ENCODE data around the gene S1PR2.
A peak's percentile ranks its signal among the peaks of the same experiment; 100 is the strongest.

The S1PR2 gene

GRCh38 chr19:10230861-10231611, at the start of gene S1PR2:
TSS of gene S1PR2 (minus strand) at chr19:10231331. CDS start at chr19:10224905, 6,426 bp downstream.
- DNase-seq, result peak; percentile 81

DNA sequence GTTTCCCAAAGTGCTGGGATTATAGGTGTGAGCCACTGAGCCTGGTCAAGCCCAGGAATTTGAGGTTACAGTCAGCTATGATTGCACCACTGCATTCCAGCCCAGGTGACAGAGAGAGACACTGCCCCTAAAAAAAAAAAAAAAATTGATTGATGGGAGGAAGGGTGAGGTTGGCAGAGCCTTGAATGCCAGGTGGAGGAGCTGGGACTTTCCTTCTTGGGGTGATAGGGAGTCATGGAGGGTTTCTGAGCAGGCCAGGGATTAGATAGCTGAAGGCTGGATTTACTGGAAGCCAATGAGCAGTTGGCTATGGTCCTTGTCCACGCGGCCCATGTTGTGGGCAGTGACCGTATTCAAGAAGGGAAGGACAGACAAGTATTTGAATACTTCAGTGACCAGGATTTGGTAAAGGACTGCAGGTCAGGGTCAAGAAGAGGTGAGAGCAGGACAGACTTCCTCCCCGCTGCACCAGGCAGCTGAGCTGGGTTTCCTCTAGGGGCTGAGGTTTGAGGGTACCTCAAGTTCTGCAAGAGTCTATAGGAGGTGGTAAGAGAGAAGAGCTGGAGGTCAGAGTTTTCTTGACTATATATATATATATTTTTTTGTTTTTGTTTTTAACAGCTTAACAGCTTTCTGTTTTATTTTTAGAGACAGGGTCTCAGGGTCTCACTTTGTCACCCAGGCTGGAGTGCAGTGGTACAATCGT, 48.8 kb upstream of the S1PR2 start:
- DNase-seq, result no peak

- no peak for DNase-seq
Observed at GRCh38 chr19:10278935-10279334, 47.8 kb upstream of the S1PR2 start.

- no peak for DNase-seq
Observed at GRCh38 chr19:10277795-10278589, 46.9 kb upstream of the S1PR2 start.

- no peak for DNase-seq
Observed at GRCh38 chr19:10274589-10274988, 43.5 kb upstream of the S1PR2 start.

- DNase-seq, result no peak
Observed at GRCh38 chr19:10271543-10272086, 40.5 kb upstream of the S1PR2 start.

DNA sequence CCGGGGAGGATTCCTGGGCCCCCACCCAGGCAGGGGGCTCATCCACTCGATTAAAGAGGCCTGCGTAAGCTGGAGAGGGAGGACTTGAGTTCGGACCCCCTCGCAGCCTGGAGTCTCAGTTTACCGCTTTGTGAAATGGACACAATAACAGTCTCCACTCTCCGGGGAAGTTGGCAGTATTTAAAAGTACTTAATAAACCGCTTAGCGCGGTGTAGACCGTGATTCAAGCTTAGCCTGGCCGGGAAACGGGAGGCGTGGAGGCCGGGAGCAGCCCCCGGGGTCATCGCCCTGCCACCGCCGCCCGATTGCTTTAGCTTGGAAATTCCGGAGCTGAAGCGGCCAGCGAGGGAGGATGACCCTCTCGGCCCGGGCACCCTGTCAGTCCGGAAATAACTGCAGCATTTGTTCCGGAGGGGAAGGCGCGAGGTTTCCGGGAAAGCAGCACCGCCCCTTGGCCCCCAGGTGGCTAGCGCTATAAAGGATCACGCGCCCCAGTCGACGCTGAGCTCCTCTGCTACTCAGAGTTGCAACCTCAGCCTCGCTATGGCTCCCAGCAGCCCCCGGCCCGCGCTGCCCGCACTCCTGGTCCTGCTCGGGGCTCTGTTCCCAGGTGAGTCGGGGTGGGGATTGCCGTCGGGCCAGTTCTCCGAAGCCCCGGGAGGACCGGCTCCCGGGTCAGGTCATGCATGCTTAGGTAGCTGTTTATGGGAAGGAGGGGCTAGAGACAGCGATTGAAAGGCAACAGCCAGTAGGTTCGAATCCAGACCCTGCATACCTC, 39.7 kb upstream of the S1PR2 start, which contains the start of gene ICAM1:
TSS of gene ICAM1 (plus strand) at position 505 of the 779 bp plus-strand sequence. CDS start at position 545, 40 bp downstream.
- peak; percentile 5 for DNase-seq

- no peak for DNase-seq
Observed at GRCh38 chr19:10270180-10270615, 39.1 kb upstream of the S1PR2 start.

- DNase-seq, result peak; percentile 57
Observed at GRCh38 chr19:10269333-10270179, 38.4 kb upstream of the S1PR2 start.

GRCh38 chr19:10268071-10268470, 36.9 kb upstream of the S1PR2 start:
- DNase-seq, result no peak

- no peak for DNase-seq
Observed at GRCh38 chr19:10266706-10267105, 35.6 kb upstream of the S1PR2 start.

- no peak for DNase-seq
Observed at GRCh38 chr19:10262771-10263170, 31.6 kb upstream of the S1PR2 start.

DNA sequence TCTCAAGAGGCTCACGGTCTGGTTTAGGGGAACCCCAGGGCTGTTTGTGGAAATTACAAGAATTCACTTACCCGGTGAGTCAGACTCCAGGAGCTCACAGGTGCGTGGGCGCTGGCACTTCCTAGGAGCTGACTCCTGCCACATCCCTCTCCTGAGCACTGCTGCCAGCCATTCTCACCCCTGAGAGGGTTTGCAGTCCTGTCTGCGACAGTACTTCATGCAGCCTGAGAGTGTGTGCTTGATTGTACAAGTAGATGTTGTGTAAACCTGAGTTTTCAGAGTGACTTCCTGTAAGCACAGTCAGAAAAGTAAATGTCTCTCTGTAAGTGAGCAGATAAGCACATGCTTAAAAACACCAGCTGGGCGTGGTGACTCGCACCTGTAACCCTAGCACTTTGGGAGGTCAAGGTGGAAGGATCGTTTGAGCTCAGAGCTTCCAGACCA, 29.0 kb upstream of the S1PR2 start:
- no peak for DNase-seq

DNA sequence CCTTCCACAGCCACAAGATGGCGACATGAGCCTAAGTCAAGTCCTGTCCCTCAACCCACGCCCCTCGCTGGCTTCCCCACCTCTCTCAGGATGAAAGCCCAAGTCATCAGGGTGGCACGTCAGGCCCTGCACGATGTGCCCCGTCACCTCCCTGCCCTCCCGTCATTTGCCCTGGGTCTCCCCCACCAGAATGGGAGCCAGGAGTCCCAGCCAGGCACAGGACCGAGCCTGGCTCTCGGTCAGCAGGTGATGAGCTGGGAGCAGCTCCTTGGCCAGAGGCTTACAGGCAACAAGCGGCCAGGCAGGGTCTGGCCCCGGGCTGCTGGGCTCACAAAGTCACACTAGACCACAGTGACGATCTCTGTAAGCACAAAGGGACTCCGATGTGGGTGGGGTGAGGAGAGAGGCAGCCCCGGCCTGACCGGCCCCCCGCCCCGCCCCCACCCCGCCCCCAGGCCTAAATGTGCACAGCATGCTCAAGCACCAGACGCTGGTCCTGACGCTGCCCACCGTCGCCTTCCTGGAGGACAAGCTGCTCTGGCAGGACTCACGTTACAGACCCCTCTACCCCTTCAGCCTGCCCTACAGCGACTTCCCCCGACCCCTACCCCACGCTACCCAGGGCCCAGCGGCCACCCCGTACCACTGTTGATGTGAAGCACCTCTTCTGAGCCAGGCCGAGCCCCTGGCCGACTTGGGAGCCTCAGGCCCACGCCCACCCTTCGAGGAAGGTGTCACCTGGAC, 28.2 kb upstream of the S1PR2 start:
- peak; percentile 93 for DNase-seq

DNA sequence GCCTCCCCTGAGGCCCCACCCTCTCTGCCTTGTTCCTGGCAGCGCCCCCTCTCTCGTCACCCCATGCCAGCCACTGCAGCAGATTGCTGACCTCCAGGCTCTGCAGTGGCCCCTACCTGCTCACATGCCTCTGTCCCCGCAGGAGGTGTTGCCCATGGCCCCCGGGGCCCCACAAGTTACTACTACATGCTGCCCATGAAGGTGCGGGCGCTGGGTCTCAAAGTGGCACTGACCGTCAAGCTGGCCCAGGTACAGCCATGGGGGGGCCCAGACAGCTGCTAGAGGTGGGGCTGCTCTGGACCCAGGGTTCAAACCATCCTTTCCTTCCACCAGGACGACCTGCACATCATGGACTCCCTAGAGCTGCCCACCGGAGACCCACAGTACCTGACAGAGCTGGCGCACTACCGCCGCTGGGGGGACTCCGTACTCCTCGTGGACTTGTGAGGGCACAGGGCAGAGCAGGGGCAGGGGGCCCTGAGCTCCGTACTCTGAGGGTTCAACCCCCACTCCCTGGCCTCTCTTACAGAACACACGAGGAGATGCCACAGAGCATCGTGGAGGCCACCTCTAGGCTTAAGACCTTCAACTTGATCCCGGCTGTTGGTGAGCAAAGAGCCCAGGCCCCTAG, 27.1 kb upstream of the S1PR2 start:
- DNase-seq, result no peak

DNA sequence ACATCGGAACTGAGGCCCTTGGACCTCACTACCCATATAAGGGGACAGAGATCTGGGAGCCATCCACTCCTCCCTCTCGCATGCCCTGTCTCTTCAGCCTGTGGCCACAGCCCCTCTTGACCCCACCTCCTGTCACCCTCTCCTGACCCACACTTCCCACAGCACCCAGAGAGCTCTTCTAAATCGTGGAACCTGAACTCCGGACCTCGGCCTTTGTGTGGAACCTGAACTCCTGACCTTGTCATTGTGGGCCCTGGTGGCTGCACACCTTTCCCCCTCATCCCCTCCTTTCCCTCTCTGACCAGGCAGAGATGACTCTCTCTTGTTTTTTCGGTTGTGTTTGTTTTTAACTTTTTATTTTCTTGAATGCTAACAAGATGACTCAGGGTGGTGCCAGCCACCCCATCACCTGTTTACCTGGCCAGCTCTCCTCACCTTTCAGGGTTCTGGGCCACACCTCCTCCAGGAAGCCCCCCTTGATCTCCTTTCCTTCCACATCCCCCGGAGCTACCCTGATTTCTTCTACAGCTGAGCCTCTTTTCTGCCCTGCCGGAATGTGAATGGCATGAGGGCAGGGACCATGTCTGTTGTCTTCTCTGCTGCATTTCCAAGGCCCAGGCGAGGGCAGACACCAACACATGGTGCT, 26.0 kb upstream of the S1PR2 start:
- DNase-seq, result no peak

- no peak for DNase-seq
Observed at GRCh38 chr19:10256551-10256950, 25.4 kb upstream of the S1PR2 start.

GRCh38 chr19:10255358-10255757, 24.2 kb upstream of the S1PR2 start:
- DNase-seq, result no peak

GRCh38 chr19:10254244-10254643, 23.1 kb upstream of the S1PR2 start:
- no peak for DNase-seq
